Fibroblast of skin of left biceps (primary cell): ENCODE data around the gene DPPA4.
"Not testable (repeated sequence)": the region's sequence is repeated elsewhere in the genome, so short reads cannot be mapped to it uniquely, and the experiment has no call there.

ENCODE experiments used
- DNase-seq, 2 experiments: peaks; one replicate each; pipeline ENCODE4 v3.0.0-alpha.2; 2013; ENCODE audit warnings: low read depth in 2 of 2

DPPA4 gene

GRCh38 chr3:109337393-109337792 is at the start of gene DPPA4:
Gene DPPA4 (minus strand): TSS chr3:109337546. CDS start chr3:109337517, 29 bp downstream.
- DNase-seq, result no peak

GRCh38 chr3:109385442-109386318 is 48.3 kb upstream of the DPPA4 start:
- DNase-seq, result no peak

DNA sequence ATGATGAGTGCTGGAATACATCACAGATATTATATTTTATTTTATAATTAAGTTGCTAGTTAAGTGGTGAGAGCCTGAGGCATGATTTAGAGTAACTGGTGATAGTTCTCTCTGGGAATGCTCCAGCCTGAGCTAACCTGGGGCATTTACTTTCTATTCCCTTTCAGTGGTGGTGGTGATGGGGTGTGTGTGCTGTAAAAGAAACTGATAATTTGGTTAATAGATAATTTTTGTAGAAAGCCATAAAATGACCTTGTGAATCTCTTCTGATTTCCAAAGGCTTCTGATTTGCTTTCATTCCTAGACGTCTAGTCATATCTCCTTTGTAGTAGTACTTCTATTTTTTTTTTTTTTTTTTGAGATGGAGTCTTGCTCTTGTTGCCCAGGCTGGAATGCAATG is 46.8 kb upstream of the DPPA4 start:
- DNase-seq, result no peak

GRCh38 chr3:109382588-109382987 is 45.2 kb upstream of the DPPA4 start:
- DNase-seq, result no peak

DNA sequence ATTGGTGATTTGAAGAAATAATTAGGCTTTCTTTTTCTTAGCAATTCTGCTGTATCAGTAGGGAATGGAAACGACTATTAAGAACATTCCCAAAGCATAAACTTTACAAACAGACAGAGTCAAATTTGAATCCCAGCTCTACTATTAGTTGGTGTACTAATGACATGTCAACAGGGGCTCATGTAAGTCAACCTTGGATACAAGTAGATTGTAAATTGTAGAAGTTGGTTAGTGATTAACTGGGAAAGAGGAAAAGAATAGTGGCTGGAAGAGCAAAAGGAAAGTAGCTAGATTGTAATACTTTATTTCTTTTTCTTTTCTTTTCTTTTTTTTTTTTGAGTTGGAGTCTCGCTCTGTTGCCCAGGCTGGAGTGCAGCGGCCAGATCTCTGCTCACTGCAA is 38.6 kb upstream of the DPPA4 start:
- DNase-seq, result no peak

DNA sequence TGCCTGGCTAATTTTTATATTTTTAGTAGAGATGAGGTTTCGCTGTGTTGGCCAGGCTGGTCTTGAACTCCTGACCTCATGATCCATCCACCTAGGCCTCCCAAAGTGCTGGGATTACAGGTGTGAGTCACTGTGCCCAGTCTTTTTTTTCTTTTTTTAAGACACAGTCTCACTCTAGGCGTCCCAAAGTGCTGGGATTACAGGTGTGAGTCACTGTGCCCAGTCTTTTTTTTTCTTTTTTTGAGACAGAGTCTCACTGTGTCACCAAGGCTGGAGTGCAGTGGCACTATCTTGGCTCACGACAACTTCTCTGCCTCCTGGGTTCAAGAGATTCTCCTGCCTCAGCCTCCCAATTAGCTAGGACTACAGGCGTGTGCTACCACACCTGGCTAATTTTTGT is 37.1 kb upstream of the DPPA4 start:
- not testable (repeated sequence) for DNase-seq

DNA sequence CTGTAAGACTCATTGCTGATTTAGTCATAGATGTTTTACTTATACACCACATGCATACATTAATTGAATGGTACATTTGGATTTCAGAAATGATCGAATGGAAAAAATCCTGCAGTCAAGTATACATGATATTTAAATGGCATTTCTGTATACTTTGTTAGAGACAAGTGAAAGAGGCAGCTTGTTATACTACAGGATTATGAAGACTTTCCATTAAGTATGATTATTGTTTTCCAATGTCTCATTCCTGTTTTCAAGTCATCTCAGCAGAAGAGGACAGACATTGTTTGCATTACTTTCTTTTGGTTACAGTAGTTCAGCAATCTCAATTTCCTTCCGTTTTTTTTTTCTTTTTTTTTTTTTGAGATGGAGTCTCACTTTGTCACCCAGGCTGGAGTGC is 36.6 kb upstream of the DPPA4 start:
- no peak for DNase-seq

- DNase-seq, result no peak
These were observed 35.3 kb upstream of the DPPA4 start for GRCh38 chr3:109372639-109373038.

GRCh38 chr3:109369510-109369909 is 32.2 kb upstream of the DPPA4 start:
- no peak for DNase-seq

DNA sequence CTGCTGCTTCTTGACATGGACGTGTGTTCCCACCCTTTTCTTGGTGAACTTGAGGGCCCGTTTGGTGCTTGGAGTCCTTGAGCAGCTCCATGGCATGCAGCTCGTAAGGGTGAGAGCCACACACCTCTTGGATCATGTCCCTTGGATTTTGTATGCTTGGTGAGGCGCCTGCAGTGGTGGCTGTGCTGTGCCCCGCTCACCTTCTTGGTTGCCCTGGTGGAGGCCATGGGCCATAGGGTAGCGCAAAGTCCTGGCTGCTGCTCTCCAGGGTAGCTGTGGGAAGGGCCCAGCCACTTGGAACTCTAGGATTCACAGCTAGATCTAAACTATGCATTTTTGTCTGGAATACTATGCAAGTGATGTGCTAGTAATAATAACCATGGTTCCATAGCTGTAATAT is 26.7 kb upstream of the DPPA4 start:
- DNase-seq, result no peak

DNA sequence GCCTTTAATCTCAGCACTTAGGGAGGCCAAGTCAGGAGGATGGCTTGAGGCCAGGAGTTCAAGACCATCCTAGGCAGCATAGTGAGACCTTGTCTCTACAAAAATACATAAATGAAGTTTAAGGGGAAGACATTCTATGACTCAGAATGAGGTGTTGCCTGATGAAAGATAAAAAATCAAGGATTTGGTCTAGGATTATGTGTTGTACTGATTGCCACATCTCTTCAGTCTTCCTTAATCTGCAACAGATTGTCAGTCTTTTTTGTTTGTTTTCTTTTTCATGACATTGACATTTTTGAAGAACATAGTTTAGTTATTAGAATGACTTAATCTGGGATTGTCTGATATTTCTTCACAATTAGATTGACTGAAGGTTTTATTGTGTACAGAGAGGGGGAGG is 26.3 kb upstream of the DPPA4 start:
- DNase-seq, result no peak

GRCh38 chr3:109362823-109363222 is 25.5 kb upstream of the DPPA4 start:
- no peak for DNase-seq

DNA sequence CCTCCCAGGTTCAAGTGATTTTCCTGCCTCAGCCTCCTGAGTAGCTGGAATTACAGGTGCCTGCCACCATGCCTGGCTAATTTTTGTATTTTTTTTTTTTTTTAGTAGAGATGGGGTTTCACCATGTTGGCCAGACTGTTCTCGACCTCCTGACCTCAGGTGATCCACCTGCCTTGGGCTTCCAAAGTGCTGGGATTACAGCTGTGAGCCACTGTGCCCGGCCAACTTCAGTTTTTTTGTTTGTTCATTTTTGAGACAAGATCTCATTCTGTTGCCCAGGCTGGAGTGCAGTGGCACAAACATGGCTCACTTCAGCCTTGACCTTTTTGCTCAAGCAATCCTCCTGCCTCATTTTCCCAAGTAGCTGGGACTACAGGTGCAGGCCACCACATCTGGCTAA is 21.5 kb upstream of the DPPA4 start:
- not testable (repeated sequence) for DNase-seq

- DNase-seq, result no peak
These were observed 19.3 kb upstream of the DPPA4 start for GRCh38 chr3:109356442-109357155.

- no peak for DNase-seq
These were observed 18.5 kb upstream of the DPPA4 start for GRCh38 chr3:109355625-109356441.

DNA sequence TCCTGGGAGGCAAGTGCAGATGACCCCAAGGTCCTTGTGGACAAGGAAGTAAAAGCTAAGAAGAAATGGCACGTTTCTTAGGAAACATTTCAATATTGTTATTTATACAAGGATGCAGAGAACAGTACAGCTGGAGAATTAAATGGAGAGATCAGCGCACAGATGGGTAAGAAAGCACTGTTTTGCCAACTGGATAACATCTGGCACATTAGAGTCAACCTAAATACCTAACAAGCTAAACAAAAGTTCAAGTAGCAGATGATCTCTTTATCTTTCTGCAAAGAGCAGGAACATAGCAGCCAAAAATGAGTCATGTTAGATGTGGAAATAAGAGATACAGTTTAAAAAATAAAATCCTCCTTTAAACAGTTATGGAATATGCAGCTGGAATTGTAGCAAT is 15.7 kb upstream of the DPPA4 start:
- DNase-seq, result no peak

- no peak for DNase-seq
These were observed 13.9 kb upstream of the DPPA4 start for GRCh38 chr3:109351231-109351630.

DNA sequence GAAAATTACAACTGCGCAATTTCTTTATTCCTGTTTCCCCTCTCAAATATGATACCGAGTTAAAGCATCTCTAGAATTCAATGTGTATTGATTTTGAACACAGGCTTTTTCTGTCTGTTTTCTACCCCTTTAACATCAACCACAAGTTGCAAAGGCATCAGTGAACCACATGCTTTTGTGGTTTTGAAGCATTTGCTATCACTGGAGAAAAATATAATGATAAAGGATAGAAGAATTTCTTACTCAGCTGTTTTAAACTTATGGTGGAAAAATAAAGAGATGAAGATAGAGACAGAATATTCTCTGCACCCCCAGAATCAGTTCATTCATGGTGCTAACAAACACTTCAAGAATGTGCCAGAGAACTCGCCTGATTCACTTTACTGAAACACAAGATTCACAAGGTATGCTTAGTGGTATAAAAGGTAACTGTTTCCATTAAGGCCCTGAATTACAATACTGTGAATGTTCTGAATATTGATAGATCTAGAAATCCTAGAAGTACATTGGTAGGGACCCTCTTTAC is 9.5 kb upstream of the DPPA4 start:
- DNase-seq, result peak; percentile 26 to 30

GRCh38 chr3:109346099-109346498 is 8.8 kb upstream of the DPPA4 start:
- no peak for DNase-seq

- DNase-seq, result no peak
These were observed 2.6 kb upstream of the DPPA4 start for GRCh38 chr3:109339714-109340648.

GRCh38 chr3:109339197-109339596 is 1.9 kb upstream of the DPPA4 start:
- DNase-seq, result no peak
